ENCODE results near the gene NFIA.

Gene NFIA

DNA sequence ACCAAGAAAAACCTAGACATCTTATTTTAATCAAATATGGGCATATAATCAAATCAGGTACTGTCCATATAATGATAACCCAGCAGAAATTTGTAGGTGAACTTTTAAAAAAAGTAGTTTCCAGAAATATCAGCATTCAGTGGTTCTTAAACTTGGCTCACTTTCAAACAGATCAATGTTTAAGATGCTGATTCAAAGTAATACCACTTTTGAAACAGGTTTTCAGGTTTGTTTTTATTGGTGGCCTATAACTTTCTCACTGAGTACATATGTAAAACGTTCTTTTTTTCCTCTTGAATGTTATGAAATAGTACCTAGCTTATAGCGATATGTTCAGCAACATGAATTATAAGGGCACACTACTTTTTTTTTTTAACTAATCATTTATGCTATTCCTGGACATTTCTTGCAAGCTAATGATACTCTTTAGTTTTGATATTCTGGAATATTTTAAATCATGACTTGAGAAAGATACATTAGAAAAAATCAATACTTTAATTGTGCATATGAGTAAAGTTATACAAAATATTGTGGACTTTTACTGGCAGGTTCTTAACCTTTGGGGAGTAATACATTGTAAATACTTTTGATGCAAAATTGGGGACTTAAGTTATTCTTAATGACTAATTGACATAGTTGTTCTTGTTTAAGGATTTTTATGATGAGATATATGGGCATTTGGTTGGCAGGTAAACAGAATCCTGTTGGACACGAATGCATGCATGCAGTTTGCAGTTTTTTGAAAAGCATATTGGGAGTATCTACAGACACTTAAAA is 3.0 kb downstream of the NFIA start:
- DNase-seq, result no peak

DNA sequence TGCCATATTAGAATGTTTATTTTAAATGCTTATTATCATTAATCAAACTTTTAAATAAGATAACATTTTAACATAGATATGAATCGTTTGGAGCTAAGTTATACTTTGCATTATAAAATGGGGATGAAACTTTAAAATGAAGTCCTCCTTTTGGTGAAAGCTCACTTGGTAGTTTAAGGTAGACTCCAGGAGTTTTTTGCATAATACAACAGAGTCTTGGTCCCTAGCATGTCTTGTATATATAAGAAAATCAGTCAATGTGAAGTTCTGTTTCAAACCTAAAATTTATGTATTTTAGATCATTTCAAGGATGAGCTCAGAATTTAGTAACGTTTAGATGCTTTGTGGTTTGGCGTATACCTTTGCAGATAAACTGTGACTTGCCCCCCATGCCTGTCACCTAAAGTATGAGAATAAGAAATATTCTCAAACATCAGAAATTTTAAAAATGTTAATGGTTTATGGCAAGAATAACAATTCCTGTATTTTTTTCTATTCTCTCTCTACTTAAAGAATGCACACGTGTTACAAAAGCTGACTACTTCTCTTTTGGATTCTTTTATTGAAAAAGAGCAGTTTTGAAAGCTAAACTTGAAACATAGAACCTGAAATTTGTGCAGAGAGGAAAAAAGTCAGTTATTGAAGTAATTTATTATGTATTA is 3.8 kb downstream of the NFIA start:
- no peak for DNase-seq

DNA sequence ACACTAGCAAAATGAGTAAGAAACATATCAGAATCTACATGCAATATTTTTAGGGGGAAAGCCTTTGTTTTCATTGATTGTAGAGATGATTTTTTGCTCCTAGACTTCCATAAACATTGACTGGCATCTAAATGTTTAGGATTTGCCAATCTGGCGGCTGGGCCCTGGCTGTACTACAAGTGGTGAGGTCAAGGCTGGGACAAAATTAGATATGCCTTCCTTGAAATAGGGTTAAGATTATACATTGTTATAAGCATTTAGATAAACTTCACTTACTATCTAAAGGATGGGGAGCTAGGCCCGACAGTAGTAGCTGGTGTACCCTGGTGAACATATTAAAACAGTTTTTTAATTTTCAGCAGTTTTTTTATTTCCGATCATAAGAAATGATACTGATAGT is 5.2 kb downstream of the NFIA start:
- DNase-seq, result no peak

DNA sequence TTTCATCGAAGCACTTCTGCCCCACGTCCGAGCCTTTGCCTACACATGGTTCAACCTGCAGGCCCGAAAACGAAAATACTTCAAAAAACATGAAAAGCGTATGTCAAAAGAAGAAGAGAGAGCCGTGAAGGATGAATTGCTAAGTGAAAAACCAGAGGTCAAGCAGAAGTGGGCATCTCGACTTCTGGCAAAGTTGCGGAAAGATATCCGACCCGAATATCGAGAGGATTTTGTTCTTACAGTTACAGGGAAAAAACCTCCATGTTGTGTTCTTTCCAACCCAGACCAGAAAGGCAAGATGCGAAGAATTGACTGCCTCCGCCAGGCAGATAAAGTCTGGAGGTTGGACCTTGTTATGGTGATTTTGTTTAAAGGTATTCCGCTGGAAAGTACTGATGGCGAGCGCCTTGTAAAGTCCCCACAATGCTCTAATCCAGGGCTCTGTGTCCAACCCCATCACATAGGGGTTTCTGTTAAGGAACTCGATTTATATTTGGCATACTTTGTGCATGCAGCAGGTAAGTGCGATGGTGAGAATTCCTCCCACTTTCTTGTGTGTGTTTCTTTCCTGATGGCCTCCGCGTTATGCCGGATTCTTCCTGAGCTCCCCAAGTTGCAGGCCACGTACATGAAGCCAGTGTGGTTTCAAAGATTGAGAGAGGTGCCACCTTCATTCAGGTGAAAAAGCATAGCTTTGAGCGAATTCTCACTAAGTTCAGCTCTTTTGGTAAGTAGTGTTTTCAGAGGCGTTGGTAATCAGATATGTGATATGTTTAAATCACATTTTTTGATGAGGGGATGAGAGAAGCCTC is 6.0 kb downstream of the NFIA start:
- DNase-seq, result no peak

DNA sequence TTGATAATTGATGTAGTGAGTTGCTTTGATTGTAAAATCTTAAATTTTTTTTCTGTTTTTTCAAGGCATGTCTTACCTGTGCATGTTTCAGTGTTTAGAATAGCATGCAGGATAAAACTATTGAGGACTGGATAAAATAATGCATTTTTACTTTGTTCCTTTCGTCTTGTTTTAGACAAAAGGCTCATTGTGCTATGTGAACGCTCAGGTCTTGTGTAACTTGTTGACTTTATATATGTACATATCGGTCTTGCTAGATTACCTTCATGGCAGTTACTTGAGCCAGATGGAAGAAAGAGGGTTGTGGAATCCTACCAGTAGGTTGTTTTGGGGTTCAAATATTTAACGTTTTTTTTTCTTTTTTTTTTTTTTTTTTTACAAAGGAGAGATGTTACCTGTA is 7.0 kb downstream of the NFIA start:
- no peak for DNase-seq

DNA sequence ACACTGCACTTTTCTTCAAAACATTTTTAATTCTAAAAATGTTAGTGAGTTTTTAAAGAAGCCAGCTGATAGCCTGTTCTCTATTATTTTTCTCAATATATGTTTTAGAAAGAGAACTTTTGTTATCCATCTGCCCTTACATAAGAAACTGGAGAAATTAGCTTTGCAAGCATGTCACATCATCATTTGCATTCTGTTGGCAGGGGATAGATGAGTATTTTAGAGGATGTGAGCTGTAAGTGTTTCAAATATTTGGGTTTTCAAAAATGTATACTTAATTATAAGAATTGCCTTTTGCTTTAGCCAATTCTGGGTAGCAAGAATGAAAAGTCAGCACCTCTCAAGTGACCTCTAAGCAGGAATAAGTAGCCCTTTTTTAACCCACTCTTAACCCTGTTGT is 7.4 kb downstream of the NFIA start:
- no peak for DNase-seq

DNA sequence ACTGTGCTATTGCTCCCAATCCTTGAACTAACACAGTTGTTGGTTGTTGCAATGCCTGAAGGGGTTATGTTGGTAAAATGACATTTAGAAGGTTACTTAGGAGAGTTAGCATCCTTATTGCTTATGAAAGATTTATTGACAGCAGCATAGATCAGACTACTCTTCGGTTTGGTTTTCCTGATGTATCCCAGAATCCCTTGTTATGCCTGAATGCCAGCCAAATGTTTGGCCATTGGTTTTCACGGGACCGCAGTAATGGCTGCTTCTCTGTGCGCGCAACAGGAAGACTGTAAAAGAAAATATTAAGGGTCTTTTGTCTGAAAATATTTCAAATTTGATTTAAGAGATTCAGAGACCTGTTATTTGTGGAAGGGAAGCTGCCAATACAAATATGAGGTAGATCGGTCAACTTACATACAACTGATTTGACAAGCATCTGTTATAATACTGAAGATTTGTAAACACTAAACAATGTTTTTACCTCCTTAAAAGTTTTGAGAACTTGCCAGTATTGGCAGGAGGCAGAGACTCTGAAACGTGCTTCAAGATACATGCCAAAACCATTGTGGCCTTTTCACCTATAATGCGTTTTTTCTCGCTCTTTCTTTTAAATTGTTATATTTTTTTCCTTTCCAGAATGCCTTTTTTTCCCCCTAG is 8.3 kb downstream of the NFIA start:
- DNase-seq, result no peak

DNA sequence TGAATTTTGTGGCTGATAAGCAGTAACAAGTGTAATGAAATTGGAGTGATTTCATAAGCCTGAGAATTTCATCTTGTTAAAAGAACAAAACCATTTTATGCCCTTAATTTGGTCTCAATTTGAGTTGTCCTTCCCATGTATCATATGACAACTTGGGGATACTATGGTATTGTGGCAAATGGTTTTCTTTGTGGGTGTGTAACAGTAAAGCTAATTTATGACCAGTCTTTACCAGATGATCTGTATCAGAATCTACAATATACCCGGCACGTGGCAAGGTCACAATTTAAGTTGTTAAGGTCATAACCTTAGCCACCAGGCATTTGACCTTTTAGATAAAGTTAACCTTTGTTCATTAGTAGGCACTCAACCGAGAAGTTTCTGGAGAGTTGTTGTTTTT is 9.1 kb downstream of the NFIA start:
- DNase-seq, result no peak

DNA sequence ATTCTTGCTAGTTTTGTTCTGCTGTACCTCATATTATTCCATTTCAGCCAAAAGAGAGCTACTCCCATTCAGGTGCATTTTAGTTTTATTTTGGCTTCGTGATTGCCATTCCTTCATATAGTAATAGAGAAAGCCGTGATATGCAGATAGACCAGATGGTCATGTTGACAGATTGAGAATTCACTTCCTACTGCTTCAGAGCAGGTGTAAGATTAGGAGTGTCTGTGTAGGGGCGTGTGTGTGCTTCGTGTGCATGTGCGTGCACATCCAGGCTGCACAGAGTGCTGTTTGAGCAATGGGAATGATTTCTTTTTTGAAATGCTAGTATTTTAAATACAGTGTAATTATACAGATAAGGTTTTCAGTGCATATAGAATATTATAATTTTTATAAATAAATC is 10.3 kb downstream of the NFIA start:
- no peak for DNase-seq

DNA sequence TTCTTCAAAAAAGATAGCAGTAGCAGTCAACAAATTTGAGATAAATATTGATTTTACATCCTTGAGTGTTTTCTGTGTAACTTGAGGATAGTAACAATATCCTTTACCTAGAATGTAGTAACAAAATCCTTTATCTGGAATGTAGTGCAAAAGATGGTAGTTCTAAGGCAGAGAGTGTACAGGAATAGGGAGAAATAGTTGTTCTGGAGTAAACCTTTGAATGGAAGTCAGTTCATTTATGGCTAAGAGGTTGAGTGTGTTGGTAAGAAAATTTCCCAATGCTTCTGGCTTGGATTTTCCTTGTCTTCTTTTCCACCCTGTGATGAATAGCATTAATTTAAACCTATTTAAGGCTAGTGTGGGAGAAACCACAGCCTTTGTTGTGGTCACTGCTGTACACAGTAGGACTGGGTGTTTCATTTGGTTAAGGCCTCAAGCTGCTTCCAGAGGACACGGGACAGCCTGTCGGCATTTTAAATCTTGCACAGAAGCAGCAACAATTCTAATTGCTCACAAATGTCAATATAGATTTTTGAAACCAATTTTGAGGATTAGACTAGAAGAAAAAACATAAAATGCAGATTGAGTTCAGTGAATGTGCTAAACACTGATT is 11.3 kb downstream of the NFIA start:
- no peak for DNase-seq

DNA sequence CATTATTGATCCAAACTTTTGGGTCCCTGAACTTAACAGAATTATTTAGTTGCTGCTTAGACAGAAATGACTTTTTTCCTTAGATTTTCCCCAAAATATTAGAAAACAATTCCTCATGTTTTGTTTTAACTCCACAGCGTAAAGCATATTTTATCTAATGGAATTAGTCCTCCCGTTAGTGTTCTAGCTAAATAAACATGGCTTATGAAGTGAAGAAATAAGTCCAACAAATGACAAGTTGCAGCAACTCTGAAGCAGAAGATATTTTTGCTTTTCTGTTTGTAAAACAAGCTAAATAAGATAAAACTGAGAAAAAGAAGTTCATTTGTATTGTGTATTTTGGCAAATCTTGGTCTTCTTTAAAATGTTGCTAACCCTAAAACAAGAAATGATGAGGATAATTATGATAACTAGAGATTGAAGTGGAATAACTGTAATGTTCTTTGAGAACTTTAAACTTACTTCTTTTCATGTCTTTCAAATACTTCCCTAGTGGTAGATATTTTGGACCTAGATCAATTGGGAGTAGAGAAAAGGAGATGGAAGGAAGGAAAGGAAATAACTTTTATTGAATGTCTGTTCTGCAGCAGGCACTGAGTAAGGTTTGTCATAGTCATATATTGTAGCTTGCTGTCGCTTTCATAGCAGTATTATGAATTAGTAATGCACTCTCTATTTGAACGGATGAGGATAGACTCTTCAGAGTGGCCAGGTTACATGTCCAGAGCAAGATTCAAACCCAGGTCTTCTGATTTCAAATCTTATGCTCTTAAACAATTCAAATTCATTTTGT is 12.5 kb downstream of the NFIA start:
- no peak for DNase-seq

DNA sequence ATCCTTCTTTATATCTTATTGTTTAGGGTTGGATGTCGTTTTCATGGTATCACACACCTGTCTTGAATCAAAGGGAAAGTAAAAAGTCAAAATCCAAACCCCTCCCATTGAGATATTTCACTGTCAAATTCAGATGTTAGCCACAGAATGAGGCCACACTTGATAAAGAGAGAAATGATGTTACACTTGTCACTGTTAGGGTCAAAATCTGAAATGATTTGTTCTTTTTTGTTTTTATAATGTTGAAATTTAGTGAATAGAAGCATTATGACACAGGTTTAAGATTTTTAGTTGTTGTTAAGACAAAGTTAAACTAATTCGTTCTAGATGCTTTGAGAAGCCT is 13.1 kb downstream of the NFIA start:
- DNase-seq, result no peak

DNA sequence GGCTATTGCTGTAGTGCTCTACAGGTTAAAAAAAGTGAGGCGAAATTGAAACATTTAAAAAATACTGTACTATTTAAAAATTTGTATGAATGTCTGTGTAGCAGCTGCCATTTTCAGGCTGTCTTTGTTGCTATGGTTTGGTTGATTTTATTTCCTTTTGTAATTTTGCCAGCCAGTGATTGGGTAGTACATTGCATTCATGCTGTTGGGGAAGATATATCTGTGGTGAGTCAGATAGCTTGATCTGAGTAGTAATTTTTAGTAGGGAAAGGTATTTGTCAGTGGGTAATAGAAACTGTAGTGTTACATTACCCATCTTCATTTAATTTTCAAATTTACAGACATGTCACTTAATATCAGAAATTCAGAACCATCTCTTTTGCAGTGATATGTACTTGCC is 15.0 kb downstream of the NFIA start:
- peak; percentile 51 for DNase-seq

DNA sequence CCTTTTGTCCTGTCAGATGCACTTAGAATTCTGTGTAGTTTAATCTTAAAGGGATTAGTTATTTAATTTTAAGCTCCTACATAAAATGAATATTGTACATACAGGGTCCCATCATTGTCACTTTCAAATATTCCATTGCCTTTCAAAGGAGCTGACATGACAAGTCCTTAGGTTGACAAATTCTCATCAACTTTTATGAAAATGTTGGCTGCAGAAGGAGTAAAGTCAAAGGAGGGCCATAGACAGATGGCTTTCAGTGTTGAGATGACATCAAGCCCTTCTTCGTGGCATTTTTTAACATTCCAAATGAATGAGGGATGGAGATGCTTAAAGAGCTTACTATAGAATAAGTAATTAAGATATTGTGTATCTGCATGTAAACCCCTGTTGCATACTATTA is 15.4 kb downstream of the NFIA start:
- no peak for DNase-seq

DNA sequence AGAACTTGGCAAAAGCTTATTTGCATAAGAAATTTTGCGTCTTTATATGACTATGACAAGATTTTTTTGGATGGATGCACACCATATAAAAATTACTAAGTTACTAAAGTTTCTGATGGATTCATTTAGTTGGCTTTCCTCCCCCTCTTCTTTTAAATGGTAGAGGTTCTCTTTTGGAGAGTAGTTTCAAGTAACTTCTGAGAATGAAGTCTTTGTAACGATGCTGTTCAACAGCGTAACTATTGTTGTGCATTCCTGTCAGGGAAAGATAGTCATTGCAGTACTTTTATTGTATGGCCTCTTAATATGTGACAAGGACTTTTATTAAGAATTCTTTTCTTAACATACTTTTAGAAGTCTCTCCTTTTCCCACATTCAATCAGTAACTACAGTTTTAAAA is 16.0 kb downstream of the NFIA start:
- DNase-seq, result no peak

DNA sequence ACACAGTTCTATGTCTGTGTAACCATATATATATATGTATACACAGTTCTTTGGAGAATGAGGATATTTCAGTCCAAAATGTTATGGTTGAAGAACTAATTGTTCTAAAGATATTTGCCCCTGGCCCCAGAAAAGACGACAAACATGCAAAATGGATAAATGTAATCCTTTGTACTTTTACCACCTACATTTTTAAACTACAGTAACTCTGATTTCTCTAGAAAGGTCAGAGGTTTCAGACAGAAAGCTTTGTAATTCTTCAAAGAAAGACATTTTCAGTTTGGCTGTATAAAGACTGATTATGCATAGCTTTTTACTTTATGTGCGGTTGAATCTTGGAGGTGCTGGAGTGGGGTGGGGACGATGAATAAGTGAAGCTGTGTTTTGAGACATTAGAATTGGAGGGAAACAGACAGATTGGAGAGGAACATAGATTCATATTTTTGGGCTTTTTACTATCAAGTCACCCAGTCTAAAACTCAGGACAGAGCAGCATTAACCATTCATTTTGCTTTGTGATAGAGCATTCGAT is 16.6 kb downstream of the NFIA start:
- no peak for DNase-seq

DNA sequence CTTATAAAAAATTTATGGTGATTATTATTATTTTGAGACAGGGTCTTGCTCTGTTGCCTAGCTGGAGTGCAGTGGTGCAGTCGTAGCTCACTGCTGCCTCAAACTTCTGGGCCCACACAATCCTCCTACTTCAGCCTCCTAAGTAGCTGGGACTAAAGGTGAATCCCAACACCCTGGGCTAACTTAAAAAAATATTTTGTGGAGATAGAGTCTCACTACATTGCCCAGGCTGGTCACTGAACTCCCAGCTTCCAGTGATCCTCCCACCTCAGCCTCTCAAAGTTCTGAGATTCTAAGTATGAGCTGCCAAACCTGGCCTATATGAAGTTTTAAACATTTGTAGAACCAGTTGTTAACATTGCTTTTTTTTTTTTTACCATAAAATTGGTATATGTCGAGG is 18.2 kb downstream of the NFIA start:
- no peak for DNase-seq

DNA sequence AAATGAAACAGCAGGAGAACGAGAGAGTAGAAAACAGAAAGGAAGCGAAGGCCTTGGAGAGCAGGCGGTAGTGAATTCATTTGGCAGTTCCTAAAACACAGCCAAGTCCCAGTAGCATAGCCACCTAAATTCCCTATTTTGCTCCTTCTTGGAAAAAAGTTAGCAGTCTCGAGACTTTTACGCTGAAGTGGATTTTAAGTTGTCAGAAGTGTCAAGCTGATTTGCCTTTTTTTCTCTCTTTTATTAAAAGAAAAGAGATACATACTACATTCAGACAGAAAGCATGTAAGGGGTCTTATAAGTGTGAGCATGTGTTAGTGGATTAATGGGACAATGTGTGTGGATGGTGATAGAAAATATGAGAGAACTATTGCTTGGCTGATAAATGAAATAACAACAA is 19.2 kb downstream of the NFIA start:
- no peak for DNase-seq

DNA sequence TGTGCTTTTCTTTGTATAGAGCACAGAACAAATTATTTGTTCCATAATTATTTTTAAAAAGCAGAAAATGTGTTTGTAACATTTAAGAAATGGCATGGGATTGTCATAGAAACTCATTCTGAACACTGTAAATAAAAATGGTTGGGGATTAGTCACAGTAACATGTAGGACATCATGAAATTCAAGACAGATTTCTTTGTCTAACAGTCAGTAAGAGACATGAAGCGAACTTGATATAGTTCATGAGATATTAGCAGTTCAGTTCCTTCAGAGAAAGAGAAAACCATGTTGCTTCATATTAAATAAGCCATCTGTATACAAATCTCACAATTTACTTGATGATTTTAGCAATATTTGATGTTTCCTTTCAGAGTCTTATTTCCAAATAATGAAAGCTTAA is 19.7 kb downstream of the NFIA start:
- DNase-seq, result no peak

DNA sequence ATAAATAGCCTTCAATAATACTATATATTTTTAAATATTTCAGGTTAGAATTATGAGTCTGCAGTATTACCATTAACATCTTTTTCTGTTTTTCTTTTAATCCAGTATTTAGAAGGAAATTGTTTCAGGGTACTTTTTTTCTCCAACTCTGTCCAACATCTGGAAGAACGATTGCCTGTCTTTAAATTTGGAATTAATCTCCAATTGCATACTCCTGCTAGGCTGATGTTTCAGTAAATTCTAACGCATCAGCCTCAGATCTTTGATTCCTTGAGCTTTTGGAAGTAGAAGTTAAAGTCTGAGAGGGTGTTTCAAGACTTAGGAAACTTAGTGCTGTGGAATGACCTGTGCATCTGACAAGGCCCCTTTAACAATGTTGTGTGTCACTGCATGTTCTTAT is 20.3 kb downstream of the NFIA start:
- DNase-seq, result no peak

DNA sequence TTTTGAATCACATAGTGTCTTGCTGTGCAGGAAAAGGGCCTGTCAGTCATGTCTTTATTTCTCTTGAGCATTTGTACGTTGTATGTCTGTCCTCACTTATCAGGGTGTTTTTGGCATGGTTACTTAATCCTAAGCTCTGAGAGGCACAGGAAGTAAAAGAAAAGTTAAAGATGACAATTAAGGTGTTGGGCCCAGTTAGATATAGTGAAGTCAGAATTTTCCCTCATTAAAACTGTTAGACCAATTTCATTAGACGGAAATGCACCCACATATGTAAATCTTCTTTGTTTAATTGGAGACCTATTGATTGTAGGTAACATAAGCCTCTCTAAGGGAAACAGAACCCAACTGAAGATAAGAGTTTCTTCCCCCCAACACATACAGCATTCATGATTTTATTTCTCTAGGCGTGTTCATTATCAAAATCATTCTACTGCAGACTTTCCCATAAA is 21.9 kb downstream of the NFIA start:
- peak; percentile 78 for DNase-seq

DNA sequence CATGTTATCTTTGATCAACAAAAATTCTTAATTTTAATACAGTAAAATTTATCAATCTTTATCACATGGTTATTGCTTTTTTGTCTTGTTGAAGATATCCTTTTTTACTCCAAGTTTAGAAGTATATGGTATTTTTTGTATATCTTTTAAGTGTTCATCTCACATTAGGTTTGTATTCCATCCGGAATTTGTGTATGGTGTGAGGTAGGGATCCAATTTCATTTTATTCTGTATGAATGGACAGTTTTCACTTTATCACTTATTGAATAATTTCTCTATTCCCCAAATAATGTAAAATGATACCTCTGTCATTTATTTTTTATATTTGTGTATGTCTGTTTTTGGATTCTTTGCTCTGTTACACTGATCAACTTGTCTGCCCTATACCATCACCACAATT is 25.3 kb downstream of the NFIA start:
- DNase-seq, result no peak

All from hematopoietic multipotent progenitor cell treated with erythropoietin and hydrocortisone succinate and interleukin-3 and kit ligand, for 4 days (in vitro differentiated cells).